DMS79 (cell line): ENCODE data around the gene SIAH1.
"Not testable (repeated sequence)": the region's sequence is repeated elsewhere in the genome, so short reads cannot be mapped to it uniquely, and the experiment has no call there.

ENCODE experiments used
- DNase-seq: peaks from one replicate; lab custom pipeline; 2025; lab: John Stamatoyannopoulos, UW

The SIAH1 gene

DNA sequence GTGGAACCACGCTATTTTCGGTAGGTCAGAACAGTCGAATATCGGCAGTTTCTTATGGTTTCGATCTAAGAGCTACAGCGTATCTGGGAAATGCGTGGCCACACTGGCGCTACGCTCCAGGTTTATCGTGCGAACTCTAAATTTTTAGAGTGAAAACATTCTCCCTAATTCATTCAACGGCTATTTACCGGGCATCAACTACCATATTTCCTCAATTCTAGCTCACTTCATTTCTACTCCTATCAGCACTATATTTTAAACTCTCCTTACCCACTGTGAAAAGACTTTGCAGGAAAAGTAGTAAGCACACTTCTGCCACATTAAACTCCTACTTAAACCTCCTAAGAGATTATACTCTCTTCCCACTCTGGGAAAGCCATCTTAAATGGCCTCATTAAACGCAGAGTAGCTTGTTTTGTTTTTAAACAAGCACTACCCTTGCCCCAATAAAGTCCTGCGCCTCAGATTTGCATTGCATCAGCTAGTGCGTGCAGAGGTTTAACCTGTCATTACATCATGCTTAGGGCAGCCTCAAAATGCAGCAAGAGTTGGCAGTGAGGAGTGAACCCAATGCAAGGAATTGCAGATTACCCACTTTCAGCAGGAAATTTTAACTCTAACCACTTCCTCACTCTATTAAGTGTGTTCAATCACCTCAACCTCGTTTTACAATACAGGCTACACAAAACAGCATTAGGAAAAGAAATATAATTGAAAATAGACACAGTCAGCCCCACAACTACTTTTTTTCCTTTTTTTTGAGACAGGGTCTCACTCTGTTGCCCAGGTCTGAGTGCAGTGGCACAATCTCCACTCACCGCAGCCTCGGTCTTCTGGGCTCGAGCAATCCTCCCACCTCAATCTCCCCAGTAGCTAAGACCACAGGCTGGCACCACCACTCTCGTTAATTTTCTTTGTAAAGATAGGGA is 18.8 kb downstream of the SIAH1 start:
- no peak for DNase-seq

GRCh38 chr16:48365601-48366164 is 19.5 kb downstream of the SIAH1 start:
- peak; percentile 38 for DNase-seq

- DNase-seq = no peak
Measured at GRCh38 chr16:48365025-48365600, 20.1 kb downstream of the SIAH1 start.

DNA sequence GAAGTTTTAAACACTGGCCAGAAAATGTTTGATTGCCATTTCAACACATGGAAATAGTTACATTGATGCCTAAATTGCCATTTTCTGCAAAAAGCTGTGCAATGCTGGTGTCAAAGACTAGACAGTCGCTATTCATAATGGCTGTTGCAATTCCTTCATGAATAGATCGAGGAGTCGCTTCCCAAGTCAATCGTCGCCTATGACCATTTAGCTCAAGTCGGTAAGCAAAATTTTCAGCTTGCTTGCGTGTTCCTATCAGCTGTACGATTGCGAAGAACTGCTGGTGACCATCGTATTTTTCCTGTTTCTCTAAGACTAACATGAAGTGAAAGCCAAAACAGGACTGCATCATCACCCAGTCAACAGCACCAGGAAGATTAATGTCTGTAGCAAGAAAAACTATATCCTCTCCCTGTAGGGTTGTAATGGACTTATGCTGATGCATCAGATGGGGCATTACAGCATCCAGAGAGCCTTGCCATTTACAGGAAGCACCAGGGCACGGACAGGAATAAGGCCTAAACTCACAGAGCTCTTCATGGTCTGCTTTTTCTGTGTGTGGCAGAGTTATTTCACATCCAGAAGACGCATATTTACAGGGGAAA is 23.6 kb downstream of the SIAH1 start:
- DNase-seq = no peak

DNA sequence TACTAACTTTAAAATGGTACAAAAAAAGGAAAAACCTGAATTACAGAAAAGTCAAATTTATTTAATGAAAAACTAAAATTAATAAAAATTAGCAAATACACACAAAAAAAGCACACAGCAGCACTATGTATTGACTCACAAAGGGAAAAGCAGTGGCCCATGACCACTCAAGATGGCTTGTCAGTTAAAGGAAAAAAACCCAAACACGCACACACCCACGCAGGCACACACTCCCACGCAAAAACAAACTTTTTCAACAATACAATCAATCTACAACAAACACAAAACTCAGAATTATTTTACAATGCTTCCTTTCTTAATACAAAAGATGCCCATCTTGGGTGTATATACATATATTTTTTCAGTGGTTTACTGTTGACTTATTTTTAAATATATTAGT is 24.2 kb downstream of the SIAH1 start:
- DNase-seq = no peak

GRCh38 chr16:48359983-48360382 is 25.2 kb downstream of the SIAH1 start:
- no peak for DNase-seq

GRCh38 chr16:48358419-48358818 is 26.8 kb downstream of the SIAH1 start:
- no peak for DNase-seq

GRCh38 chr16:48356633-48357376 is 28.4 kb downstream of the SIAH1 start:
- no peak for DNase-seq

GRCh38 chr16:48354877-48355855 is 30.0 kb downstream of the SIAH1 start:
- no peak for DNase-seq

GRCh38 chr16:48354385-48354784 is 30.8 kb downstream of the SIAH1 start:
- not testable (repeated sequence) for DNase-seq

GRCh38 chr16:48353565-48354163 is 31.5 kb downstream of the SIAH1 start:
- no peak for DNase-seq

DNA sequence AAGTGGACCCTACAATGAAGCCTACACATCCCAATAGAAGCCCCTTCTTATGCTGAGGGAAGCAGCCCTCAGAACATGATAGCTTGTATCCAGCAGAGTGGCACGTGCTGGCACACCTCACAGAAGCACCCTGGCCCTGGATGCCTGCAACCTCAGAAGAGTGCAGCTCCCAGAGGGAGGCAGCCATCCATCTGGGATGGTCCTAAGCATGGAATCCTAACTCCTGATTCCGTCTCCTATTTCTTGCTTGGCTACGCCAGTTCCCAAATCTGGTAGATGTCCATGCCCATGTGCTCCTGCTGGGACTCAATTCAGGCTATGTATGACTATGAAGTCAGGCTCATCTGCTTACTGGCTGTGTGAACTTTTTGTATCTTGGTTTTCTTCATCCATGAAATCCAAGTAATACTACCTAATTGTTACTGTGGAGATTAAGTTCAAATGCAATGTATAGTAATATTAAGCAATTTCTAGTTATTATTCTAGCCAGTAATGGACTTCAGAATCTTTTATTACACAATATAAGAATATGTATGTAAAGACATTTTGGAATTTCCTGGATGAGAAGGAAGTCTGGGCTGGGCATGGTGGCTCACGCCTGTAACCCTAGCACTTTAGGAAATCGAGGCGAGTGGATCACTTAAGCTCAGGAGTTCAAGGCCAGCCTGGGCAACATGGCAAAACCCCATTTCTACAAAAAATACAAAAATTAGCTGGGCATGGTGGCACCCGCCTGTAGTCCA is 32.4 kb downstream of the SIAH1 start:
- no peak for DNase-seq

DNA sequence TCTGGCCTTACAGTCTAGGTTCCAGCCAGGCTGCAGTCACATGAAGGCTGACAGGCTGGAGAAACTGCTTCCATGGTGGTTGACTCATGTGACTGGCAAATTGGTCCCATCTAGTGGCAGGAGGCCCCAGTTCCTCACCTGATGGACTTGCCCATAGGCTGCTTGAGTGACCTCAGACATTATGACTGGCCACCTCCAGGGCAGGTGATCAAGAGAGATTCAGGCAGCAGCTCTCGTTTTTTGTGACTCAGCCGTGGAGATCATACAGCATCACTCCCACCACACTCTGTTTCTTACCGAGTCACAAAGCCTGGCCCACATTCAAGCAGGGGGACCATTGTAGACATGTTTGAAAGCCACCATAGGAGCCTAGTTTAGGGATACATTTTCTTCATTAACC is 34.5 kb downstream of the SIAH1 start:
- no peak for DNase-seq

DNA sequence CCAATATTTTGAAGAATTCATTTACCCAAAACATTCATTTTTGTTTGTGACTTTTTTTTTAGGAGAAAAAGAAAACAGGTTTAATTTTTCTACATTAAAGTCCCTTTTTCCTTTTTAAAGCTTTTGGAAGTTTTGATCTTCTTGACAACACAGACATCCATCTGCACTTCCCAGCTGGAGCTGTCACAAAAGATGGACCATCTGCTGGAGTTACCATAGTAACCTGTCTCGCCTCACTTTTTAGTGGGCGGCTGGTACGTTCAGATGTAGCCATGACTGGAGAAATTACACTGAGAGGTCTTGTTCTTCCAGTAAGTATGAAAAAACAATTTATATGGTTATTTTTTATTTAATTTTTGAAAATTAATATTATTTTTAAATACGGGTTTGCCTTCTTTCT is 37.2 kb downstream of the SIAH1 start:
- no peak for DNase-seq

DNA sequence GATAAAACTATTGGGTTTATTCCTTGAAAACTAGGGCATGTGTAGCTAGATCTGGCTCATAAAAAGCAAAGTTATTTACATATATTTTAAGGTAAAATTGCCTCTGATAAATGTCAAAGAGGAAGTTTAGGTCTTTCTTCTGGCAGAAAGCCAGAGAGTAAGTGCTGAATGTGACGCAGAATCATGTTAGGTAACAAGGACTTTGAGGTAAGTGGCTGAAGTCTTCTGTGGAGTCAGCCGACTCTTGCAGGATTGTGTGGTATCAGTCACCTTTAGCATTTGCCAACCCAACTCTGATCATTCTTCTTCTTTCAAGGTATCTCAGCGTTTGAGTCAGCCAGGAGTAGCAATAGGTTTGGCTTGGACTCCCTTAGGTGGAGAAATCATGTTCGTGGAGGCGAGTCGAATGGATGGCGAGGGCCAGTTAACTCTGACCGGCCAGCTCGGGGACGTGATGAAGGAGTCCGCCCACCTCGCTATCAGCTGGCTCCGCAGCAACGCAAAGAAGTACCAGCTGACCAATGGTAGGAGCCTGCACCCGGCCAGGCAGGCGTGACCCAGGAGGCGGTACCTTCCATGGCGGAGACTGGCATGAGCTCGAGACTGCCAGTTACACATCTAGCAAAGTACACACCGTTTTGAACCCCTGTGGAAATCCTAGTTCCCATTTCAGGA is 37.9 kb downstream of the SIAH1 start:
- no peak for DNase-seq

- no peak for DNase-seq
Measured at GRCh38 chr16:48342591-48342990, 42.6 kb downstream of the SIAH1 start.

GRCh38 chr16:48340054-48340453 is 45.2 kb downstream of the SIAH1 start:
- no peak for DNase-seq

GRCh38 chr16:48335961-48336360 is 49.3 kb downstream of the SIAH1 start:
- no peak for DNase-seq

GRCh38 chr16:48334325-48334724 is 50.9 kb downstream of the SIAH1 start:
- DNase-seq = no peak
